ENCODE results near the gene SPO11. TPM values are rescaled to one million over a fixed set of nuclear protein-coding genes. Genes with fewer than 3 reads are reported as not detected.

Gene SPO11
- total RNA-seq, 1 donor from 2014 or later: not detected

GRCh38 chr20:57309544-57310115 lies 20.0 kb upstream of the SPO11 start:
- TF ChIP-seq CTCF (conservative IDR thresholded peaks at IDR 0.05; ENCODE audit: low read depth, low read length): no peak
- no peak for DNase-seq (ENCODE audit: low read depth)
- H3K4me3 ChIP-seq (ENCODE audit: low read depth, low read length): no peak overlapping the region

GRCh38 chr20:57310821-57311514 lies 18.6 kb upstream of the SPO11 start:
- no peak overlapping the region for H3K4me3 ChIP-seq (ENCODE audit: low read depth, low read length)

GRCh38 chr20:57312138-57312537 lies 17.5 kb upstream of the SPO11 start:
- H3K4me3 ChIP-seq (ENCODE audit: low read depth, low read length): no peak overlapping the region
- DNase-seq (ENCODE audit: low read depth): no peak
- no peak for TF ChIP-seq CTCF (conservative IDR thresholded peaks at IDR 0.05; ENCODE audit: low read depth, low read length)

More at GRCh38 chr20:57310821-57311514, 18.6 kb upstream of the SPO11 start:
- DNase-seq (ENCODE audit: low read depth): no peak
- no peak for TF ChIP-seq CTCF (conservative IDR thresholded peaks at IDR 0.05; ENCODE audit: low read depth, low read length)

- H3K4me3 ChIP-seq (ENCODE audit: low read depth, low read length): no peak overlapping the region
- DNase-seq (ENCODE audit: low read depth): no peak
- no peak for TF ChIP-seq CTCF (conservative IDR thresholded peaks at IDR 0.05; ENCODE audit: low read depth, low read length)
These were observed 16.4 kb upstream of the SPO11 start for GRCh38 chr20:57313230-57313629.

GRCh38 chr20:57313951-57314350 lies 15.7 kb upstream of the SPO11 start:
- no peak for TF ChIP-seq CTCF (conservative IDR thresholded peaks at IDR 0.05; ENCODE audit: low read depth, low read length)
- DNase-seq (ENCODE audit: low read depth): no peak
- H3K4me3 ChIP-seq (ENCODE audit: low read depth, low read length): no peak overlapping the region

GRCh38 chr20:57315083-57315975 lies 14.3 kb upstream of the SPO11 start:
- no peak for DNase-seq (ENCODE audit: low read depth)
- H3K4me3 ChIP-seq (ENCODE audit: low read depth, low read length): no peak overlapping the region
- TF ChIP-seq CTCF (conservative IDR thresholded peaks at IDR 0.05; ENCODE audit: low read depth, low read length): no peak
